Right lobe of liver (tissue), 4 donors: ENCODE data around the gene FBXO15.

Source experiments
- CTCF ChIP-seq, 4 donors: fragments of 200-600 bp in 3 of 4; fragments of 450-650 bp in 1 of 4; IDR thresholded peaks; one replicate each; pipeline versions ENCODE4 v1.5.1 to v1.8.0; 2016 to 2022; ENCODE audit warnings: antibody characterized with exemption in 4 of 4, mild to moderate bottlenecking in 2 of 4
- POLR2A ChIP-seq: fragments of 450-650 bp; IDR thresholded peaks from one replicate; pipeline ENCODE4 v1.6.1; 2017; ENCODE audit warnings: antibody characterized with exemption, mild to moderate bottlenecking
- donor health status: DM: no; HTN: no; CAD: no.
- donor health status: DM: no; HTN: no; CAD: no.
- donor health status: DM: no; HTN: yes; CAD: no.

DNA sequence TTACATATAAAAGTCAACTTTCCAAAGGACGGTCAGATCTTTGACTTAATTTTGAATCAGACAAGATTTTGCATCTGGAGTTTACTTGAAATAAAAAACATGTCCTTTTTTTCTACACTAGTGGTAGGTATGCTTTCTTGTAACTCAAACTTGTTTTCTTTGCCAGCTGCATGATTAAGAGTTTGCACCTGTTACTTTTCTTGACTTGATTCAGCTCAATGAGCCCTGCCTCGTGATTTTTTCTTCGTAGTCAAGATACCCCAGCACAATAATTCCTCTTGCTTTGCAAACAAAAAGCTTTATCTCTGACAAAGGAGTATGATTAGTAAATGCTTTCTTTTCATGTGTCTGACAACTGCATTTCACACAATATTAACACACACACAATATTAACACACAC lies 82.3 kb downstream of the FBXO15 start:
- TF ChIP-seq CTCF (IDR thresholded peaks at IDR 0.05): no peak
- no peak for TF ChIP-seq POLR2A
